Myocyte (in vitro differentiated cells): ENCODE data around the gene MRAP. TPM values are rescaled to one million over a fixed set of nuclear protein-coding genes. Genes with fewer than 3 reads are reported as not detected.

Source experiments
- DNase-seq: peaks from one replicate; pipeline ENCODE4 v3.0.0-alpha.2; 2012; ENCODE audit warnings: low read depth
- total RNA-seq: library from RNA; depleted of rRNA; stranded (reverse); fragments of >200 nt; gene quantifications from 2 replicates; pipeline ENCODE4 v1.2.3, GENCODE V29; 2014

Gene MRAP
- total RNA-seq, 1 donor from 2014 or later, result not detected

DNA sequence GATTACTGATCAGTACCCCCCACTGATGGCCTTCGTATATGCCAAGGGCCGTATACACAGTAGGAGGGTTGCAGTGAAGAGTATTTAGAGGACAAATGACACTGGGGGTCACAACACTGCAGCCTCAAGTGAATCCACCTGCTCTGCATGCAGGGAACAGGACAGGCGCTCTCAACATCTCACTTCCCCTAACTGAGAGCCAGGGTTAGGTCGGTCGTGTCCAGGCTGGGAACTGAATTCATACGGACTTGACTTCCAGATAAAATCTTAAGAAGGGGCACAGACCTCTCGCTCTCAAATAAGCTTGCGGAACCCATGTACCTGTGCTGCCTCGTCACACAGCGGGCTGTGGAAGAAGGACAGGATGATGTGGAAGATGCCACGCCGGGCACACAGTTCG is 22.8 kb downstream of the MRAP start:
- DNase-seq, result no peak

DNA sequence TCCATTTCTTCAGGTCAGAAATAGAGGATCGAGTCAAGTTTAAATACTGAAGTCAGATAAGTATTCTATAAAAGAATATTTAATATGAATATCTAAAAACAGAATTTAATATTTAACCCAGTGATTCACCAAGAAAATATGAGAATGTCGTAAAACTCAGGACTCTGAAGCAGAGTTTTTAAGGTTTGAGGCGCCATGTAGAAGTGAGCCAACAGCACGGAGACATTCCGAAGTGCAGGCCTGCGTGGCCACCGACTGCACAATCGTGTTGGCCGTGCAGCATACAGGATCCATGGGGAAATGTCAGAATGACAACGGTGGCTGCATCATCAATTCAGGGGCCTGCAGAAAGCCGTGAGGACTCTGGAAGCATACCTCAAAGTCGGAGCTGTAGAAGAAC is 23.4 kb downstream of the MRAP start:
- no peak for DNase-seq

DNA sequence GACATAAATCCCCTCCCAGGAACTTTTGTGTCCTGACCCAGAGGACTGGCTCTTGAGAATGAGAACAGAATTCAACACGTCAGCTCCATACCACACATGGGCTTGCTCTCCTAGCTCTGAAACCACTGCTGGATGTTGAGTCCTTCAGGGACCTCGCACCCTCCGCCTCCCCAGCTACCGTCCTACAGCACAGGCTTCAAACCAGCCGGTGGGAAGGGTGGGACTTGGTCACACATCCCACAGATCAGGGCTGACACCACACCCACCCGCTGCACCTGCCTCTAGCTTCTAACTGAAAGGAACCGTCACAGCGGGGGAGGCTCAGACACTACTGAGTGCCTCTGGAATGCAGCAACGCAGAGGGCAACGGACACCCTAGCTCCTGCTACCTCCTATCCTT is 24.0 kb downstream of the MRAP start:
- no peak for DNase-seq

DNA sequence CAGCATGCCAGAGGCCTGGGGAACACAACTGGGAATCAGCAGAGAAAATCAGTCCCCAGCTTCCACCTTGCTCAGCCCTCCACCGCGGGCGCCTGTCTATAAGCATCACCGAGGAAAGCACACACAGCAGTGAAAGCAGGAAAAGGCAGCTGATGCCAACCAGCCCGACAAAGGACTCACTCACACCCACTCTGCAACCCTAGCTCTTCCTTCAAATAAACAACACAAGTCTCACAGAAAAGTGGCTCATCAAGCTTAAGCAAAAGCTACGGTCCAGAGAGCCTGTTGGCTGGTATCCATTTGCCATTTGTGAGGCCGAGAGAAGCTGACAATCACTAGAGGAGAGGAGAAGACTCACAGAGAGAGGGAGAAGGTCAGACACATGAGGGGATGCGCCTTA is 27.1 kb downstream of the MRAP start:
- DNase-seq, result no peak

DNA sequence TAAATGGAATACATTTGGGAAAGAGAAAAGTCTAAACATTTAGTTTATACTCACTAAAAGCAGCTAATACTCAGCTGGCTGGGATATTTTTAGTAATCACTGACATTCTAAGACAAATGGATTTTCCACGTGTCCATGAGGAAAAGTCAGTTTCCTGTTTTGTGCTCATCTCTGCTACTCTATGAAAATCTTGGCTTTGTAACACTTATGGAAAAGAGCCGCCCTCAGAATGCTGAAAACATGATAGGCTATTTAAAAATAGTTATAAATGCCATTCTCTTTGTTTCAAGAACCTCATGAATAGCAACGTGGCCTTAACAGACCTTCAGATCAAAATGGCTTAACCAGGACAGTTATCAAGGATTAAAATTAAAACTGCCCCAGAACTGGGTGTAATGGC is 29.9 kb downstream of the MRAP start:
- peak; percentile 84 for DNase-seq

DNA sequence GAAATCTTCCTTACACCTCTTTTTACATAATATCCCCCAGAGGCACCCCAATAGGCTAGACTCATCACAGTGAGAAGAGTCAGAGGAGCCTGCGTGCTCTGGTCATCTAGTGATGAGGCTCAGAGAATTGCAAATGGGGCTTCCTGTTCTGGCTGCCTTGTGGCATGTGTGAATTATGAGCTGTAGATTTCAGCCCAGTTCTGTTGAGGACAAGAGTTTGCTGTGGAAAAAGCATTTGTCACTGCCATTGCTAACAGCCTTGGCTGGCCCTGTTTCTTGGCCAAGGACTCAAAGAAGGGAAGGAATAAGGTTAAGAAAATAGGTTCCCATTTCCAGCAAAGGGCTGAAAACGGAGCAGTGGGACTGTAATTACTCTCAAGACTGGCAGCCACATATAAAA is 30.7 kb downstream of the MRAP start:
- peak; percentile 40 for DNase-seq

DNA sequence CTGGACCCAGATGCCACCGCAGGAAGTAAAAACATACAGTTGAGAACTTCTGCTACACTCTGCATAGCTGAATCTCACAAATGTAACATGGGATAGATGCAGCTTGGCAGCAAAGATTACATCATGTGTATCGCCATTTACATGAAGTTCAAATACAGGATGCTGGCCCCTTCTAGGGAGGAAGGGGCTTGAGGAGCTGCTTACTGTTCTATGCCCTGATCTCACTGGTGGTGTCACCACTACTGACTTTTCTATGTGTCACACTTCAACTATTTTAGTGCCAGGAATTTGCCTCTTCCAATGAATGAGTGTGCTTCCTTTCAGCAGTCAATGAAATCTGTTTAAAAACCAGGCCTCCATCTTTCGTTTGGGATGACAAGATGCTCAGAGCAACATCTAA is 31.1 kb downstream of the MRAP start:
- DNase-seq, result peak; percentile 32

DNA sequence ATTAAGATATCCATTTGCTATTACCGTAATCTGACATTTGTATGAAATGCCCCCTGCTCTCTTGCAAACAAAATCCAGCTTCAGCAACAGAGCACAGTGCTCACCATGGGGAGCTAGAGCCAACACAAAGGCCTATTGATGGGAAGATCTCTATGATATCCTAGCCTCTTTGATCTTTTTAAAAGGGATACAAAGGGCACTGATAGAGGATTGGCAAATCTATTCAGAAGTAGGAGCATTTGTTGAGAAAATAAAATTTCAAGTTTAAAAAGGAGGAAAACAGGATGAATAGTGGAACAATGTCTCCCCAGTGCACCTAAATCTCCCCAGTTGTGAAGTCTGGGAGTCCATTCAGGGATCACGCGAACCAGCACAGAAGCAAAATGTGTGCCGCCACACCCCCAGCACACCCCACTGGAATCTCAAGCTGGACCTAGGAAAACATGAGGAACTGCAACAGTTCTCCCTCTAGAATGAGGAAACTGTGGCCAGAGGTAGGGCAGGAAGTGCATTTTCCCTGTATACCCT is 32.2 kb downstream of the MRAP start:
- DNase-seq, result no peak

DNA sequence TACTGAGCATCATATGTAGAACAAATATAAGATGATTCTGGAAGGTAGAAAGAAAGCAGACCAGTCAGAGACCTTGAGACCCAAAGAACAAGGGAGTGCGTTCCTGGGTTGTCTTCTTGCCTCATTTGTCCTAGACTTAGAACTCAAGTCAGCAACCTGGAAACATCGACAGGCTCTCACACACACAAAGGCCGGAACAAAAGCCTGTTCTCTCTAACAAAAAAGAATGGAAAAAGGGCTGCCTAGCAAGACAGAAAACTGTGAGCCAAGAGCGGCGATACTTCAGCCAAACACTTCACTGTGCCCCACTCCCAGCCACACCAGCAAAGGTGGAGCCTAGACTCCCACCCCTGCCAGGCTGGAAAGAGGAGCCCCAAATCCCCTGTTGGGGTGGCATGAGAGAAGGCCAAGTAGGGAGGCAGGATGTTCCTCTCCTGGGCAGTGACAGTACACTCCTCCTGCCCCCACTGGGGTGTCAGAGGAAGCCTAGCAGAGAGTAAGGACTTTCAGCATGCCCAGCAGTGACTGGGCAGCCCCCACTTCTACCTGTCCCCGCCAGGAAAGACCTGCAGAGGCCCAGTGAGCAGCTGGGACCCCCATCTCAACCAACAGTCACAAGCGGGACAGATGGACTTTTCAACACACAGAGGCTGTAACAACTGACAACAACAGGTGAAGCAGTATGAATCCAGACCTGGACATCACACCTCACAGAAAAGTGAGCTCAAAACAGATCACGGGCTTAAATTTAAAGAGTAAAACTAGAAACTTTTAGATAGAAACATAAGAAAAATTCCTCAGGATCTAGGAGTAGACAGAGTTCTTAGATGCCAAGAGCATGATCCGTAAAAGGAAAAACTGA is 33.0 kb downstream of the MRAP start:
- DNase-seq, result peak; percentile 59

DNA sequence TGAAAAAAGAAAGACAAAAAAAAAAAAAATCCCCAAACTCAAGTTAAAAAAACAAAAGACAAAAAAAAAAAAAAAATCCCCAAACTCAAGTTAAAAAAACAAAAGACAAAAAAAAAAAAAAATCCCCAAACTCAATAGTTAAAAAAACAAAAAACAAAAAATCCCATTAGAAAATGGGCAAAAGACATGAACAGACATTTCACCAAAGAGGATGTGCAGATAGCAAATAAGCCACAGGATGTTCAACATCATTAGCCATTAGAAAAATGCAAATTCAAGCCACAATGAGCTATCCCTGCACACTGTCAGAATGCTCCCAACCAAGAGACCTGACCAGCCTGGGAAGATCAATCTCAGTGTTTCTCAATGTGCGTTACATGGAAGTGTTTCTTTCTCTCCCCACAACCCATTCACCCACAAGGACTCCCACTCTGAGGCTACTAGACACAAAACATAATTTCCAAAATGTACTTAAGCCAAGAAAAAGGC is 33.9 kb downstream of the MRAP start:
- DNase-seq, result no peak

DNA sequence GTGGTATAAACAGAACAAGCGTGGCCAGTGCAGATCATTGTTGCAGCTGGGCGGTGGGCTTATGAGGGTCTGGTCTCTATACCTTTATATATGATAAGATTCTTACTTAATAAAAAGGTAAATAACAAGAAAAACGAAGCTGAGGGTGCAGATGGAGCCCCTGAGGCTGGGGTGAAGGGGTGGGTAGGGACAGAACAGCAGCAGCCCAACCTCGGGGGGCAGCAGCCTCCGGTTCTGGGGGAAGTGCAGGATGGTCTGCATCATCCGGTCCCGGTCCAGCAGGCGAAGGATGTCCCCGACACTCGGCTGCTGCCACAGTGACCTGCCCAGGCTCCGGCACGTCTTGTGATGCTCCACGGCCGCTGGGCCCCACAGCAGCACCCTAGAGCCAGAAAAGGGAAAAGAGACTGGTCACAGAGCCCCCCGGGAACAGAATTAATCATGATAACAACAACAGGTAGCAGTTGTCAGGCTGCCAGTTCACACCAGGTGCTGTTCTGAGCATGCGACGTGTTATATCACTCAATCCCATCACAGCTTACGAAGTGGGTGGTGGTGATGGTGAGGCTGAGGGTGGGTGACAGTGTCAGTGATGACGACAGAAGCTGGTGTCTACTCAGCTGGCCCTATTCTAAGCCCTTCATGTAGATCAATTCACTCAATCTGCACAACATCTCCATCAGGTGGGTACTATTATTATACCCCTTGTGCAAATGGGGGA is 35.5 kb downstream of the MRAP start:
- no peak for DNase-seq

DNA sequence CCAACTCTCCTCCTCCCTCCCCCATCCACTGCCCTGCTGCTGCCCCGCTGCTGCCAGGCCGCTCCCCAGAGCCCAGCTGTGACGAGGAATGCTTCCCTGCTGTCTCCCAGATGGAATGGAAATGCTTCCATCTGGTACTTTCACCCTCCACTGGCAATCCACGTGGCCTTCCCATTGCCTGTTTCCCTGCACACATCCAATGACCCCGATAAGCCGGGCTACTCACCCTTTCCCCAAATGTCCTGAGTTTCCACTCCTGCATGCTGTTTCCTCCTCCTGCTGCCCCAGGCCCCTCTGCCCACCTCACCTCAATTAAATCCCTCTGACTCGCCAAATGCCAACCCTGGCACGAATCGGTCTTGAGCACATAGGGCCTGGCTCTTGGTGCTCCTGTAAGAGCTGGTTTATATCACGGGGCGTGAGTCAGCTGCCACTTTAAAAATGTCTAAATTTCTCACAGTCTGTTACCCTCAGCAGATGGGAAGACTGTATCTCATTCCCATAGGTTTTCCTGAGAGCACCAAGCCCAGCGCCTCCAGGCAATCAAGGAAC is 36.4 kb downstream of the MRAP start:
- DNase-seq, result peak; percentile 62

DNA sequence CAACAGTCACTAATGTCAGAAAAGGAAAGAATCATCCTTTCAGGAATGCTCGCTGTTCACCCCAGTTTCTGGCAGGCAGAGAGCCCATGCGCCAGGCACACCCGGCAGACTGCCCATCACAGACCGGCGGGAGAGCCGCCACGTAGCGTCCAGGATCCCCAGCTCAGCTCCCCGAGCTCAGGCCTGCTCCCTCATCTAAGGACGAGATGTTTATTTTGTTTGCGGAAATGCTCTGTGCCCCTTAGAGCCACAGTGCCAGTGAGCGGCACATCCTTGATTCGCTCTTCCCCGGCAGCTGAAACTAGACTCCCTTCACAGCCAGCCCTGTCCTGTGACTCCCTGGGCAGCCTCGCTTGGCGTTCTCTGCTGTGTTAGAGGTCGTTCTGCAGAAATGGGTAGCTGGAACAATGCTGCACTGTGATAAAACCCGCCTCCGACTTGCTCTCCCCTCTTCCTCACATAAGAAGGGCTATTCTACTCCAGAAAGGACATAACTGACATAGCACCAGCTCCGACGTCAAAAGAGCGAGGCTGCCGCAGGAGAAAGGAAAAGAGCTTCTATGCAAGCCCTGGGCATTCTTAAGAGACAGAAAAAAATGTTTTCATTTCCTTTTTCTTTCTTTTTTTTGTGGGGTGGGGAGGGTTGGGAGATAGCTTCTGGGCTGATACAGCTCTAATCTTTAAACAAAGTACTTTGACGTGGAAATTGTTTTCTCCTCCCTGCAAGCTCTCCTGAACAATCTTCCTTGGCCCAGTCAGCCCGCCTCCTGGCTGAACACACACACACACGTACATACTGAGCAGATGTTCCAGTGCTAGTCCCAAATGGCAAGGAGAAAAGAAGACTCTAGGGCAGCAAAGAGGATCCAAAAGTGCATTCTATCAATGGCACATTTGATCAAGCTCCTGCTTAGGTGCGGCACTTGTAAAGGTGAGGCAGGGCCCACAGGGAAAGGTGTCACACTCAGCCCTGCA is 37.2 kb downstream of the MRAP start:
- peak; percentile 40 for DNase-seq

DNA sequence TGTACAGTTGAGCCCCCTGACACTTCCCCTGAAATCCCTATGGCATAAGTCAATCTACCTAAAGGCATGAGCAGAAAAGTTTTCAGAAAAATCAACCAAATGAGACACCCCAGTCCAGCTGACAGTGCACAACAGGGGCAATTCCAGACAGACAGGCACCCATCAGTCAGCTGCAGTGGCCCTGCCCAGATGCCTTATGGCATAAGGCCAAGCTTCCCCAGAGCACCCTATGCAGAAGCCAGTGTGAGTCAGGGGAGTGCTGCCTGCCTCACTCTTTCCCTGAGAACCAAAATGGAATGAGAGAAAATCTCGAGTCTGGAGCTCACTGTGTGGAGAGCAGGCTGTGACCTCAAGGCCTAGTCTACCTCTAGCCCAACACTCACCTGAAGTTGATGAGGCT is 38.1 kb downstream of the MRAP start:
- peak; percentile 79 for DNase-seq

DNA sequence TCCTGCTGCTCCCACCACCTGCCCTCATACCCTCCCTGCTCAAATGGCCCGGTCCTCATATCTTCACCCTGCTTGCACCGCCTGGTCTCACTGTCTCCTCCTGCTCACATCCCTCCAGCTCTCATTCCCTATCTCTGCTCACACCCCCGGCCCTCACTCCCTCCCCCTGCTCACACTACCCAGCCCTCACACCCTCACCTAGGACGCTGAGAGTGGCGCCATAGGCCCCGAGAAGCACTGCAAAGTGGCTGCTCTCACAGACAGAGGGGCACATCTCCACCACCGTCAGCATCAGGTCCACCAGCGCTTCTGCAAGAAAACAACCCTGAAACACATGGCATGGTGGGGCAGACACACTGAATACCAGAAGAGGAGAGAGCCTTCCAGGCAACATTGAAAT is 38.6 kb downstream of the MRAP start:
- no peak for DNase-seq

DNA sequence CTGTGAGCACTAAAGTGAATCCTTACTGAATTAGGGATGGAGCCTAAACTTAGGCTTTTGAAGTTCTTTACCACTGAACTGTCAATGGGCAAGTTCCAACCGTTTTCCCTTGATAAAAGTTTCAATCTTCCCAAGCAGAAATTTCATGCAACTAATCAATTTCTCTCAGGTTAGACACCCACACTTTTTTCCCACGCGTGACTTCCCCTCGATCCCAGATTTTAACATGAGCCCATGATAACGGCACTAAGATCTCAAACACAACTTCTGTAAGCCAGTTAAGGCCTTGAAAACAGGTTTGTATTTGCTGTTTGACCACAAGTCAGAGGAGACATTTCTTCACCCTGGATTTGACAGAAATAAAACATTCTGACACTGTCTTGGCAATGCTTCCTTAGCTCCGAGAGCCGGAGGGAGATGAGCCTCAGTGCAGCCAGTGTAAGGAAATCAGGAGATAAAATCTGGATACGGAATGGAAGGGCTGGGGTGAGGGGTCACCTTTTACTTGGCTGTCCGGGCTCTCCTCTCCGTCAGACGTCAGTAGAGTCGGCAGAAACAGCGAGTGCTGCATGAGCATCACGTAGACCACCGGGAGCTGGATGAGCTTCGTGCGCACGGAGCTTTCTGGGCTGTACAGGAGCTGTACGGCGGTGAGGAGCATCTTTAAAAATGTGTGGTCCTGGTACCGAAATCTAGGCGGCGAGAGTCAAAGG is 39.7 kb downstream of the MRAP start:
- DNase-seq, result no peak

DNA sequence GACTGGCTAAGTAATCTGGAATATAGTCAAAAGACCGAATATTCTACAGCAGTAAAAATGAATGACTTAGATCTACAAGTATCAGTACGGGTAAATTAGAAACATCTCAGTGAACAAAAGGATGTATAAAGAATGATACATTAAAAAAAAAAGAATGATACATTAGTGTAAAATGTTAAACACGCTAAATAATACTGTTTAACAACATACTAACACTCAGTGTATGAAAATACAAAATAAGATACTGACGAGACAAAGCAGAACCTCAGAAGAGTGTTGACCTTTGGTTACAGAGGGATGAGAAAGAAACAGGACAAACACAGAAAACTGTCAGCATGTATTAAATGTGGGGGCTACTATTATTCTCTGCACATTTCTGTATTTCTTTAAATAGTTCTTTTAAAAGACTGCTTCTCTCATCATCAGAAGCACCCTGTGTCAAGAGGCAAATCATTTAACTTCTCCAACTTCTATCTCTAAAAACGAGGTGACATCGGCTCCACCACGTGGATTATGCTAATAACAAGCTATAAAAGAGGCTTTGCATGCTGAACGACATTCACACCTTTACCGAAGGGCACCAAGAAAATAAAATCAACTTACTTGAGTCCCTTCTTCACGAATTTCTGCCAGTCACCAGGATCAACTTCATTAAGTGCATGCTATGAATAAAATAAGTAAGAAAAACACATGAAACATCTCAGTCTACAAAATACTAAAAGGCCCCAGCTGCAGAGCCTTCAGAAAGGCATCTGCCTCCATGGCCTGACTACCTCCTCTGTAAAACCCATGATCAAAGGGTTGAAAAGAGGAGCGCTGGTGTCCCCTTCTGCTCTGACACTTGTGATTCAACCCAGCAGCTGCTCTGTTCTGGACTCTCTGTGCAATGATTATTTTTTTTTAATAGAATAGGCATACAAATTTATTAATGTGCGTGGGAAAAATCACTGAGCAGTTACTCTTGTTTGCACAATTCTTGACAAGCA is 42.5 kb downstream of the MRAP start:
- peak; percentile 47 for DNase-seq

DNA sequence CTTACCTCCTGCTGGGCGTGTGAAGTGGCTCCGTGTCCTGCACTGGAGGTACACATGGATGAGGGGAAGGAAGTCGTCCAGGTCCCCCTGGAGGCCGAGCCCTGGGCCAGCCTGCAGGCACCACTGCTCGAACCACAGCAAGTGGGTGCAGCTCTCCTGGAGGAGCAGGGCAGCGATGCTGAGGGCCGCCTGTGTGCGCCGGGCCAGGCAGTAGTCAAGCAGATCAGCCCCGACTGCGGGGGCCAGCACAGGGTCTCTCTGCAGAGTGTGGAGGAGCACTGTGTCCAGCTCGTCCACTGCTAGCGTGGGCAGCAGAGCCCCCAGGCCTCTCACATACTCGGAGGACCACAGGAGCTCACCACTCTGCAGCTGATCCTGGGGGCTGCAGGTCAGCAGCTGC is 48.3 kb downstream of the MRAP start:
- no peak for DNase-seq

DNA sequence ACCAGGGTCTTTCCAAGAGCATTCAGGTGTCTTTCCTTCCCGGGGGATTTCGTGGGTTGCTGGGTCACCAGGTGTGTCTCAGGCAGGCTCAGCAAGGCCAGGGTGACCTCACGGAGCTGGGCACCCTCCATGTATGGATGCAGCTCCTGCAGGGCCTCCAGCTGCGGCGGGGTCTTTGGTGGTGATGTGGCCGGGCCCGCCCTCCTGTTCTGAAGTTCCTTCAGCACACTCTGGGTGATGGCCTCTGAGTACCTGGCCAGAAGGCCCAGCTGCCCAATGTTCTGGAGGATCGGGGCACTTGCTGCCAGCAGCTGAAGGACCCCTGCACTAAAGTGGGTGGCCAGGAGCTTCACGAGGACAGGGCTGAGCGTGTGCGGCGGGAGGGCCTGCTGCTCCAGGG is 48.7 kb downstream of the MRAP start:
- DNase-seq, result no peak
